KMS-11 (cell line): ENCODE results near the gene TM6SF1.

ENCODE experiments used
- H2AFZ ChIP-seq: fragments of 200-600 bp; sonication (generic); 2 replicates; pipeline ENCODE4 v1.6.1; 2016; ENCODE audit warnings: antibody characterized with exemption, mixed run types, low read depth
- H3K27ac ChIP-seq: fragments of 200-600 bp; sonication (generic); 2 replicates; pipeline ENCODE4 v1.6.1; 2016; ENCODE audit warnings: mild to moderate bottlenecking, mixed run types
- H3K27me3 ChIP-seq: fragments of 200-600 bp; sonication (generic); 2 replicates; pipeline ENCODE4 v1.6.1; 2017; ENCODE audit warnings: mild to moderate bottlenecking, low read depth, mixed run types, moderate library complexity; ENCODE audit not compliant: insufficient read depth
- H3K36me3 ChIP-seq: fragments of 200-600 bp; sonication (generic); 2 replicates; pipeline ENCODE4 v1.6.1; 2017; ENCODE audit warnings: mild to moderate bottlenecking, mixed run types; ENCODE audit not compliant: insufficient read depth
- H3K4me1 ChIP-seq: fragments of 200-600 bp; sonication (generic); 2 replicates; pipeline ENCODE4 v1.6.1; 2016; ENCODE audit warnings: mild to moderate bottlenecking, low read depth, mixed run types; ENCODE audit not compliant: poor library complexity, severe bottlenecking
- H3K4me2 ChIP-seq: fragments of 200-600 bp; sonication (generic); 2 replicates; pipeline ENCODE4 v1.7.0; 2016; ENCODE audit warnings: mild to moderate bottlenecking, mixed run types
- H3K4me3 ChIP-seq: fragments of 200-600 bp; sonication (generic); IDR thresholded peaks from 2 replicates; pipeline ENCODE4 v1.6.1; 2017; ENCODE audit warnings: low read depth, low read length, mixed read lengths; ENCODE audit not compliant: insufficient read depth
- H3K79me2 ChIP-seq: fragments of 200-600 bp; sonication (generic); 2 replicates; pipeline ENCODE4 v1.6.1; 2016; ENCODE audit warnings: low read depth, mixed run types; ENCODE audit not compliant: insufficient read depth
- H3K9ac ChIP-seq: fragments of 200-600 bp; sonication (generic); 2 replicates; pipeline ENCODE4 v1.6.1; 2016; ENCODE audit warnings: mild to moderate bottlenecking, mixed run types
- H4K20me1 ChIP-seq: fragments of 200-600 bp; sonication (generic); 2 replicates; pipeline ENCODE4 v1.6.1; 2016; ENCODE audit warnings: mild to moderate bottlenecking, mixed run types; ENCODE audit not compliant: insufficient read depth
- TF ChIP-seq, protein P1 (sequence below): fragments of 200-600 bp; sonication (generic); conservative IDR thresholded peaks from 2 replicates; pipeline ENCODE4 v1.6.1; 2017; ENCODE audit warnings: low read depth, mild to moderate bottlenecking, antibody characterized with exemption, low read length, moderate library complexity, mixed read lengths

Gene TM6SF1

DNA sequence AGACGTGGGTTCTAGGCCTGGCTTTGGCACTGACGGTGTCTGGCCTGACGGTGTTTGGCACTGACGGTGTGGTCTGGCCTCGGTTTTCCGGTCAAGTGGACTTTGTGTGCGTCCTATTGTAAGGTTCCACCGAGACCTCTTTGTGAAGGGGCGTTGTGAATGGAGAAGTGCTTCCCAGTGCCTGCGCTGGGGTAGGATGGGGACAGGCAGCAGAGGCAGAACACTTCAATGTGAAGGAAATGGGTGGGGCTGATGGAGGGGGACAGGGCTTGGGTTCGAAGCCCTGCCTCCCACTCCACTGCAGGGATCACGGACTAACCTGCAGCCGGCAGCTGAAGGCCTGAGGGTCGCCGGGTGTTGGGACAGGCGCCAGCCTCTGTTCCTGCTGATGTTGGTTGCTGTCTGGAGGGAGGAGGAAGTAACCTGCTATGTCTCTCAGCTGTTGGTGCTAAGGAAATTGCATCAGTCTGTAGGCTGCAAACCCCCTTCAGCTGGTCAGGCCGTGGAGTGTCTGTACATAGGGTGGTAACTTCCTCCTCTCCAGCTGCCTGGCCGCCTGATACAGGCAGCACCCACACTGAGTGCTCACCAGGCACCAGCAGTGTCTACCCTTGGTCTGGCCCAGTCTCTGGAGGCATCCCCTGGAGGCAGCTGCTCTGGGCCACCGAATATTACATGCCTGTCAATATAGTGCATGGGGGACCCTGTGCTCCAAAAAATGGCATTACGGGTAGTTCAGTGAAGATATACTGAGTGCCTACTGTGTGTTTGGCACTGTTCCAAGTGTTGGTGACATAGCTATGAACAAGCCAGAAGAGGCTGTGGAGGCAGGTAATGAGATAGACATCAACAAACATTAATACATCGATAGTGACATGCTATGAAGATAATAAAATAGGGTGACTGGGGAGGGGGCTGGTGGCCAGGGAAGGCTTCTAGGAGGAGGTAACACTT lies 1.1 kb downstream of the TM6SF1 start:
- Histone ChIP-seq H3K4me2 (no peak overlapping the region), H3K27me3 (no peaks in the 10 kb centered on the region), H3K4me1 (no peaks in the 10 kb centered on the region), H2AFZ (no peak overlapping the region), H3K36me3 (no peaks in the 10 kb centered on the region), H3K4me3 (no peak overlapping the region), H3K9ac (no peak overlapping the region), H3K79me2 (no peaks in the 10 kb centered on the region), H3K27ac (no peak overlapping the region), H4K20me1 (no peaks in the 10 kb centered on the region)
- TF ChIP-seq, protein P1, sequence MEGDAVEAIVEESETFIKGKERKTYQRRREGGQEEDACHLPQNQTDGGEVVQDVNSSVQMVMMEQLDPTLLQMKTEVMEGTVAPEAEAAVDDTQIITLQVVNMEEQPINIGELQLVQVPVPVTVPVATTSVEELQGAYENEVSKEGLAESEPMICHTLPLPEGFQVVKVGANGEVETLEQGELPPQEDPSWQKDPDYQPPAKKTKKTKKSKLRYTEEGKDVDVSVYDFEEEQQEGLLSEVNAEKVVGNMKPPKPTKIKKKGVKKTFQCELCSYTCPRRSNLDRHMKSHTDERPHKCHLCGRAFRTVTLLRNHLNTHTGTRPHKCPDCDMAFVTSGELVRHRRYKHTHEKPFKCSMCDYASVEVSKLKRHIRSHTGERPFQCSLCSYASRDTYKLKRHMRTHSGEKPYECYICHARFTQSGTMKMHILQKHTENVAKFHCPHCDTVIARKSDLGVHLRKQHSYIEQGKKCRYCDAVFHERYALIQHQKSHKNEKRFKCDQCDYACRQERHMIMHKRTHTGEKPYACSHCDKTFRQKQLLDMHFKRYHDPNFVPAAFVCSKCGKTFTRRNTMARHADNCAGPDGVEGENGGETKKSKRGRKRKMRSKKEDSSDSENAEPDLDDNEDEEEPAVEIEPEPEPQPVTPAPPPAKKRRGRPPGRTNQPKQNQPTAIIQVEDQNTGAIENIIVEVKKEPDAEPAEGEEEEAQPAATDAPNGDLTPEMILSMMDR: no peak

DNA sequence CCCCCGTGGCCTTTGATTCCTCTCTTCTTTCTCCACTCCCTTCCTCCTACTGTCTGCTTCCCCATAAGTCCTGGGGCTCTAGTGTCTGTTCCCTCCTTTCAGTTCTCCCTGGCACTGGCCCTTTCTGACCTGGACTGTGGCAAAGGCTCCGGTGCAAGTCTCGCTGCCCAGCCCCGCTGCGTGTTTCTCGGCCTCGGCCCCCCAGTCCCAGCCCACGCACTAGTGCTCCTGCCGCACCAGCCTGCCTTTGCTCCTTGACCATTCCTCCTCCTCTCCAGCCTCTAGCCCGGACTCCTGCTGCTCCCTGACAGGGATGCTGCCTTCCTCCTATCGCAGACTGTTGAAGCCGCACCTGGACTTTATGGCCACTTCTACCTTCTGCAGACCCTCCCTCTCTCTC lies 2.1 kb downstream of the TM6SF1 start:
- TF ChIP-seq, protein P1: no peak

DNA sequence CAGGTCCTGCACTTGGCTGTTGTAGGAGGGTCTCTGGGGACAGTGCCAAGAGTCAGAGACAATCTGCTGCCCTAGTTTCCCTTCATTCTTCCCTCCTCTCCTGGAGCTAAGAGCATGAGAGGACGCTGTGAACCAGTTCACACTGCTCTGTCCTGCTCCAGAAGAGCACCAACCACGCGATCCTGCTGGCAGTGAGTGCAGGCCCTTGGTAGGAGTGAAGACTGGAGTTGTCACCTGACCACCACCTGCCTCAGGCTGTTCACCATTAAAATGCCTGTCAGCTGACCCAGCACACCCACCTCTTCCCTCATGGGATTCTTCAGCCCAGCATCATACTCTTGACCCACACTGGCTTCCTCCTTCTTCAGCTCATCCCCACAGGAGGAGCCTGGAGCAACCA lies 2.9 kb downstream of the TM6SF1 start:
- Histone ChIP-seq H2AFZ (no peak overlapping the region), H3K4me2 (no peak overlapping the region), H3K36me3 (no peaks in the 10 kb centered on the region), H3K9ac (no peak overlapping the region), H3K4me3 (no peak overlapping the region), H3K79me2 (no peaks in the 10 kb centered on the region), H3K27ac (no peak overlapping the region), H3K4me1 (no peaks in the 10 kb centered on the region), H4K20me1 (no peaks in the 10 kb centered on the region), H3K27me3 (no peaks in the 10 kb centered on the region)
- TF ChIP-seq, protein P1: no peak

More for the DNA sequence above, 2.1 kb downstream of the TM6SF1 start:
- Histone ChIP-seq H3K27me3 (no peaks in the 10 kb centered on the region), H3K79me2 (no peaks in the 10 kb centered on the region), H3K27ac (no peak overlapping the region), H2AFZ (no peak overlapping the region), H3K36me3 (no peaks in the 10 kb centered on the region), H3K9ac (no peak overlapping the region), H3K4me3 (no peak overlapping the region), H3K4me2 (no peak overlapping the region), H3K4me1 (no peaks in the 10 kb centered on the region), H4K20me1 (no peaks in the 10 kb centered on the region)

DNA sequence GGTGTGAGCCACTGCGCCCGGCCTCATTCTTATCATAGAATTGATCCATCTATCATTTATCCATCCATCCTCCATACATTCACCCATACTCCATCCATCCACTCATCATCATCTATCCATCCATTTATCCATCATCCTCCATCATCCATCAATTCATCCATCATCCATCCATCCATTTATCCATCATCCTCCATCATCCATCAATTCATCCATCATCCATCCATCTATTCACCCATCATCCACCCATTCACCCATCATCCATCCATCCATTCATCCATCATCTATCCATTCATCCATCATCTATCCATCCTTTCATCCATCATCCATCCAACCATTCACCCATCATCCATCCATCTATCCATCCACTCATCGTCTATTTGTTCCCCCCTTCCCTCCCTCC lies 3.7 kb downstream of the TM6SF1 start:
- H2AFZ ChIP-seq: no peak overlapping the region
- no peaks in the 10 kb centered on the region for H4K20me1 ChIP-seq
- H3K4me3 ChIP-seq: no peak overlapping the region
- TF ChIP-seq, protein P1: no peak
- no peak overlapping the region for H3K27ac ChIP-seq
- H3K79me2 ChIP-seq: no peaks in the 10 kb centered on the region
- H3K9ac ChIP-seq: no peak overlapping the region
- H3K4me1 ChIP-seq: no peaks in the 10 kb centered on the region
- no peaks in the 10 kb centered on the region for H3K36me3 ChIP-seq
- H3K27me3 ChIP-seq: no peaks in the 10 kb centered on the region
- H3K4me2 ChIP-seq: no peak overlapping the region
